ACC112 (cell line): Measurements from ENCODE around the gene GSPT1.

Experiments used
- H2AFZ ChIP-seq: fragments of 200-600 bp; sonication (generic); one replicate; pipeline ENCODE4 v1.6.0; 2017; ENCODE audit warnings: antibody characterized with exemption, low read length; ENCODE audit not compliant: unreplicated experiment
- H3K27ac ChIP-seq: fragments of 200-600 bp; sonication (generic); 2 replicates; pipeline ENCODE4 v1.5.1; 2014; ENCODE audit warnings: low read depth, mild to moderate bottlenecking, antibody characterized with exemption, low read length, moderate library complexity
- H3K27me3 ChIP-seq: fragments of 200-600 bp; sonication (generic); 2 replicates; pipeline ENCODE4 v1.6.1; 2014; ENCODE audit warnings: mild to moderate bottlenecking, antibody characterized with exemption, low read length, moderate library complexity, mixed read lengths; ENCODE audit not compliant: insufficient read depth
- H3K36me3 ChIP-seq: fragments of 200-600 bp; sonication (generic); 2 replicates; pipeline ENCODE4 v1.6.1; 2016; ENCODE audit warnings: mild to moderate bottlenecking, antibody characterized with exemption, low read length, moderate library complexity, mixed read lengths; ENCODE audit not compliant: insufficient read depth
- H3K4me1 ChIP-seq: fragments of 200-600 bp; sonication (generic); one replicate; pipeline ENCODE4 v1.6.1; 2016; ENCODE audit warnings: low read length, mixed read lengths; ENCODE audit not compliant: insufficient read depth, unreplicated experiment, control insufficient read depth
- H3K4me3 ChIP-seq: fragments of 200-600 bp; sonication (generic); 2 replicates; pipeline ENCODE4 v1.5.1; 2014; ENCODE audit warnings: mild to moderate bottlenecking, low read depth, low read length
- H3K79me2 ChIP-seq: fragments of 200-600 bp; sonication (generic); one replicate; pipeline ENCODE4 v1.6.0; 2016; ENCODE audit warnings: low read length; ENCODE audit not compliant: control insufficient read depth, unreplicated experiment, insufficient read depth

GSPT1 gene

DNA sequence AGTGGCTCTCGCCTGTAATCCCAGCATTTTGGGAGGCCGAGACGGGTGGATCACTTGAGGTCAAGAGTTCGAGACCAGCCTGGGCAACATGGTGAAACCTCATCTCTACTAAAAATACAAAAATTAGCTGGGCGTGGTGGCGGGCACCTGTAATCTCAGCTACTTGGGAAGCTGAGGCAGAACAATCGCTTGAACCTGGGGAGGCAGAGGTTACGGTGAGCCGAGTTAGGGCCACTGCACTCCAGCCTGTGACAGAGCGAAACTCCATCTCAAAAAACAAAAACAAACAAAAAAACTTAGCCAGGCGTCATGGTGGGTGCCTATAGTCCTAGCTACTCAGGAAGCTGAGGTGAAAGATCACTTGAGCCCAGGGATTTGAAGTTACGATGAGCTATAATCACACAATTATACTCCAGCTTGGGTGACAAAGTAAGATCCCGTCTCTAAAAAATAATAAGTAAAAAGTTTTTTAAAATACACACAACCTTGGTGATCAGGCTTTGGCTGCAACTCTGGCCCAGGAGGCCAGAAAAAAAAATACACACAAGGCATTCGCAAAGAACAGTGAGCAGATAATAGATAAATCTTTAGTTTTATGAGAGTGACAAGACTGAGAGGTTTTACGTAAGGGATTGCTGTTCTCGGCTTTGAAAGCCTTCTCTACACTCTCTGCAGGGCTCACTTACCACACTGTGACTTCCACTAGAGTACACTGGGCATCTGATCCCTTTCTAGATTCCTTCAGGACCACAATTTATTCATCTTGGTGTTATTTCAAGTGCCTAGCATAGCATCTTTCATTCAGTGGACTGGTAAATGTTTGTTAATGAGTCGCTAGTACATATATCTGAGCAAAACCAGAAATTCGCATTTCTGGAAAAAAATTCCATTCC lies 5.9 kb downstream of the GSPT1 start:
- no peaks in the 10 kb centered on the region for H3K27me3 ChIP-seq
- peaks cover 35% of the 10 kb centered on the region for H3K4me1 ChIP-seq
- H3K27ac ChIP-seq = no peak overlapping the region
- H3K4me3 ChIP-seq = no peak overlapping the region
- H2AFZ ChIP-seq = no peak overlapping the region
- H3K79me2 ChIP-seq = peaks cover 97% of the 10 kb centered on the region
- no peaks in the 10 kb centered on the region for H3K36me3 ChIP-seq

DNA sequence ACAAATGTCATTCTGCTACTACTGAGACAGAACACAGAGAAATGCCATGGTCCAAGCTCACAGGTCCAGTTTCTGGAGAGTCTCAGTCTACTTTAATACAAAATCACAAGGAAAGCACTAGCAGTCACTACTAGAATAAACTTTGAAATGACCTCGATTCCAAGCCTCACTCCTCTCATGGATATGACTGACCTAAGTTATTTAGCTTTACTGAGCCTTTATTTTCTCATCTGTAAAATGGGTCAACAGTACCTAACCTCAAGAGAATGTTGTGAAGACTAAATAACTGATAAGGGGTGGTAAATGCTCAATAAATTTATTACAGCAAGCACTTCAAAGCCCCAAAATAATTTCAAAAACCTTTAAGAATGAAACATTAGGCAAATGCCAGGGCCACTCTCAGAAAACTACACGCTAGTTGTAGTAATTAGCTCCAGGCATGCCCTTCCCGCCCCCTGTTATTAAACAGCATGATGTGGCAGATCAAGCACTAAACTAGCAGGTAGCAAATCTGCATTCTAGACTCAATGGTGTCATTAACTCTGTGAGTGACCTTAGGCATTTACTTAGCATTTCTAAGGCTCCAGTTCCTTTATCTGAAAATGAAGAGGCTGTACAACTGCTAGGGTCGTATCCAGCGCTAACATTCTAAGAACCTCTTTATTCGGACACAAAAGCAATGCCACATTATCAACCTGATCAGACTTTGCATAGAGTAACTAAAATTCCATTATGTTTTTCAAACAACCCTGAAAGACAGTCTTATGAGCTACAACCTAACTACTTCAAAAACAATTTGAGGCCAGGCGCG lies 8.4 kb downstream of the GSPT1 start:
- Histone ChIP-seq H3K4me1 (peaks cover 19% of the 10 kb centered on the region), H3K27me3 (no peaks in the 10 kb centered on the region), H3K79me2 (peaks cover 95% of the 10 kb centered on the region), H2AFZ (no peak overlapping the region), H3K36me3 (peaks cover 7% of the 10 kb centered on the region), H3K27ac (no peak overlapping the region), H3K4me3 (no peak overlapping the region)

DNA sequence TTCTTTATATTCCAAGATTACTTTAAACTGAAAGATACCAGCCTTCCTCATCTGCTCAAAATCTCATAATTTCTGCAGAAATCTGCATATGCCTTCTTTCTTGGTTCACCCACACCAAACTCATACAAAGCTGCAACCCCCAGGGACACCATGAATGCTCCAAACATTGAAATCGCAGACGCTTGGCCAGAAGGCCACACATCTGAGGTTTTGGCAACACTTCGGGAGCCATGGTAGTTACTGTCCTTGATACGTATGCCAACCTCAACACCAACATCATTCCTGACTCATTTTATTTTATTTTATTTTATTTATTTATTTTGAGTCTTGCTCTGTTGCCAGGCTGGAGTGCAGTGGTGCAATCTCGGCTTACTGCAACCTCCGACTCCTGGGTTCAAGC lies 11.8 kb downstream of the GSPT1 start:
- H3K27ac ChIP-seq = no peak overlapping the region
- H3K79me2 ChIP-seq = peaks cover 90% of the 10 kb centered on the region
- H3K36me3 ChIP-seq = peaks cover 7% of the 10 kb centered on the region
- no peak overlapping the region for H3K4me3 ChIP-seq
- no peaks in the 10 kb centered on the region for H3K27me3 ChIP-seq
- H3K4me1 ChIP-seq = no peaks in the 10 kb centered on the region
- no peak overlapping the region for H2AFZ ChIP-seq

DNA sequence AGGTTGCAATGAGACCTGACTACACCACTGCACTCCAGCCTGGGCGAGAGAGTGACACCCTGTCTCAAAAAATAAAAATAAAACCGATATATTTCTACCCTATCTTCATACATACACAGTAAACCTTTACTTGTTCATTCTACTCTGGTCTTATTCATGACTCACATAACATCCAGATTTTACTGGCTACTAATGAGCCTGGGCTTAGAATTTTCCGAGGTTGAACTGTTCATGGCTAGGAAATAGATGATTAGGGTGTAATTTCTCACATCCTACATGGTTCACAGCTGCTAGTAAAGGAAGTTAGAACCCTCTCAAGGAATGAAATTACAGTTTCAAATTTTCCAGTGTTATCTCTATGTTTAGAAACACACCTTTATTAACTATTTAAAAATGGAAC lies 14.7 kb downstream of the GSPT1 start:
- H3K4me3 ChIP-seq = no peak overlapping the region
- peaks cover 91% of the 10 kb centered on the region for H3K79me2 ChIP-seq
- no peak overlapping the region for H2AFZ ChIP-seq
- H3K36me3 ChIP-seq = peaks cover 10% of the 10 kb centered on the region
- no peak overlapping the region for H3K27ac ChIP-seq
- peaks cover 21% of the 10 kb centered on the region for H3K4me1 ChIP-seq
- H3K27me3 ChIP-seq = no peaks in the 10 kb centered on the region

DNA sequence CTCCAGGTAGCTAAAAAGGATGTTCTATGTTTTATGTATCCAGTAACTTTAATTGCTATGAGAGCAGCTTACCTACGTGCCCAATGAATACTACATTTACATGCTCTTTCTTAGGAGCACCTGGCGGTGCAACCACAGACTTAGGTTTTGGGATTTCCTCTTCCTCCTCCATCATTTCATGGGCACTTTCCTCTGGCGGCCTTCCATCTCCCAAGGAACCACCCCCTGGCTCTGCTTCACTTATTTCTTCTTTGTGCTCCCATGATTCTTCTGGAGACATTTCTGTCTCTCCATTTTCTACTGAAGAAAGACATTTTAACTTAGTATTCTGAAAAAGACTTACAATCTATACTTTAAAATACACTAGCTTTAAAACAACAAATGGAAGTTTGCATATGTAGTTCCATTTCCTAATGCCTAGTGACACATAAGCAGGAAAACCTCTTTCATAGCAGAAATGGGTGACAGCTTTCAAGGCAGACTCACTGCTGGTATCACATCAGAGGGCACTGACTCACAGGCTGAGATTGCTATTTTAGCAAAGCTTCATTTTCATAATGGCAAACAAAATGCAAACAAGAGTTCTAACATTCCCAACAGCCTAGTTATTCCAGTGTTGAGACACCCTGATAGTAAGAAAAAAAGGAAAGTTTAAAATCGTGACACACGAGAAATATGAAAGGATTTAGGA lies 19.1 kb downstream of the GSPT1 start:
- H3K36me3 ChIP-seq = peaks cover 16% of the 10 kb centered on the region
- H3K4me1 ChIP-seq = peaks cover 22% of the 10 kb centered on the region
- peak overlapping the region; percentile 59 for H3K27ac ChIP-seq
- H3K4me3 ChIP-seq = no peak overlapping the region
- no peaks in the 10 kb centered on the region for H3K27me3 ChIP-seq
- H2AFZ ChIP-seq = no peak overlapping the region
- H3K79me2 ChIP-seq = peaks cover 86% of the 10 kb centered on the region

DNA sequence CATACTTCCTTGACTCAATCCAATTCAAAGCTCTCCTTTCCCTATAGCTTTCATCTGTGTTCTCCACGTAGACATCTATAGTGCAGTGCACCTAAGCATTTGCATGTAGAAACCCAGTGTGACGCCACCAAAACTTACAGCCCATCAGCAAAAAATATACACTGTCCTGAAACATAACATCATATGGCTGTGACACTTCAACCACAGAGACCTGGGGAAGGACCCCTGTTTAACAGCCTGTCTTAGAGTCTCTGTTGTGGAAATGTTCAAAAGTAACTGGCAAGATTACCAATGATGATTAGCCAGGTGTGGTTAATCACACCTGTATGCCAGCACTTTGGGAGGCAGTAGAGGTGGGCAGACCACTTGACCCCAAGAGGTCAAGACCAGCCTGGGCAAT lies 22.2 kb downstream of the GSPT1 start:
- Histone ChIP-seq H3K27me3 (no peaks in the 10 kb centered on the region), H3K4me1 (peaks cover 22% of the 10 kb centered on the region), H2AFZ (no peak overlapping the region), H3K36me3 (peaks cover 25% of the 10 kb centered on the region), H3K79me2 (peaks cover 57% of the 10 kb centered on the region), H3K4me3 (no peak overlapping the region), H3K27ac (no peak overlapping the region)

DNA sequence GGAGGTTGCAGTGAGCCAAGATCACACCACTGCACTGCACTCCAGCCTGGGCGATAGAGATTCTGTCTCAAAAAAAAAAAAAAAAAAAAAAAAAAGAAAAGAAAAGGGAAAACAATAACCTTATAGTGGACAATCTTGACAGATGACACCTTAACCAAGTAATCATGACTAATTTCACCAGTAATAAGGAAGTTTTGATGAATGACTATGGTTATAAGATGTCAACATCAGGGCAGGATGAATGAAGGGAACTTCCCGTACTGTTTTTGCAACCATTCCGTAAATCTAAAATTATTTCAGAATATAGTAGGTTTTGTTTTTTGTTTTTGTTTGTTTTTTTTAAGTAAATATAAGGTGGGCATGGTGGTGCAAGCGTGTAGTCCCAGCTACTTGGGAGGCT lies 23.0 kb downstream of the GSPT1 start:
- Histone ChIP-seq H3K27me3 (no peaks in the 10 kb centered on the region), H3K27ac (no peak overlapping the region), H3K4me3 (no peak overlapping the region), H3K36me3 (peaks cover 25% of the 10 kb centered on the region), H2AFZ (no peak overlapping the region), H3K4me1 (peaks cover 18% of the 10 kb centered on the region), H3K79me2 (peaks cover 49% of the 10 kb centered on the region)

DNA sequence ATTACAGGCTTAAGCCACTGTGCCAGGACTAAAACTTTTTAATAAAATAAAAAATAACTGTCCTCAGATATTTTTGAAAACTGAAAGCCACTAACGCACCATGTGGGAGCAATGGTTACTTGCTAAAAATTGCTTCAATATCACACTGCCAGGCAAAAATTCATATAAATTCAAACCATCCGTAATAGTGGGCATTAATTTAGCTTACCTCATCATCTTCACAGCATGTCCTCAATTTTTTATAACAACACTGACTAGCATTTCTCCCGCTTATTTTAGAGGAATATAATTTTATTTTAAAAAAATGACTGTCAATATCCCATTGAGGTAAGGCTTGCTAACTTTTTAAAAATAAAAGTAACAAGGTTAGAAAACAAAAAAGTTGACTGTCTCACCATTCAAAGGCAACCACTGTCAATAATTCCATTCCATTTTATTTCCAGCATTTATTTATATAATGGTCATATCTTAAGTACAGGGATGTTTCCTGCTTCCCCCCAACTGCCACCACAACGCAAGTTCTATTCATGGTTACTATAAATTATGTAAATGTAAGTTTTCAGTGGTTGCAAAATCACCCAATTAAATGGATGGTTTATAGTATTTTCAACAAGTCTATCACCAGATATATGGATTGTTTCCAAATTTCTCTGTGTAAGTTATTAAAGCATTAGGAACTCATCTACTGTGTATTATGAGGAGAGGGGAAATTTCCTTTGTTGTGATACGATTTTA lies 25.4 kb downstream of the GSPT1 start:
- Histone ChIP-seq H3K79me2 (peaks cover 31% of the 10 kb centered on the region), H2AFZ (no peak overlapping the region), H3K36me3 (peaks cover 27% of the 10 kb centered on the region), H3K27ac (no peak overlapping the region), H3K27me3 (no peaks in the 10 kb centered on the region), H3K4me1 (no peaks in the 10 kb centered on the region), H3K4me3 (no peak overlapping the region)

DNA sequence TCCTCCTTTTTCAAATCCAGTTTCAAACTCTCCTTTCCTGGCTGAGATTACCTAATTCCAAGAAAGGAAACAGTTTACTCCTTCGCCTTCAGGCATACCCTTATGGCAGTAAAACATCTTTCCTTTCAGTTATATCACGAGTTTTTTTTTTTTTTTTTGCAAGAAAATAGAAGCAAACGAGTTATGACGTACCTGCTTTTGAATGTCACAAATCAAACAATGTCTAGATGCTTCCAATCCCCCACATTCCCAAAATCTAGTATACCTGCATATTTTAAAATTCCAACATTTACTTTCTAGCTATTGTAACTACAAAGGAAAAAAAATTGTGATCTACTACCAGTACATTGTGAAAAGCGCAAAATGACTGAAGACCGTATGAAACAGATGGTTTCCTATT lies 28.9 kb downstream of the GSPT1 start:
- H3K4me1 ChIP-seq = no peaks in the 10 kb centered on the region
- H3K27ac ChIP-seq = no peak overlapping the region
- no peak overlapping the region for H3K4me3 ChIP-seq
- peaks cover 33% of the 10 kb centered on the region for H3K36me3 ChIP-seq
- H3K27me3 ChIP-seq = no peaks in the 10 kb centered on the region
- peaks cover 5% of the 10 kb centered on the region for H3K79me2 ChIP-seq
- no peak overlapping the region for H2AFZ ChIP-seq

- Histone ChIP-seq H3K27me3 (no peaks in the 10 kb centered on the region), H2AFZ (no peak overlapping the region), H3K27ac (no peak overlapping the region), H3K79me2 (peaks cover 11% of the 10 kb centered on the region), H3K36me3 (peaks cover 42% of the 10 kb centered on the region), H3K4me3 (no peak overlapping the region), H3K4me1 (no peaks in the 10 kb centered on the region)
Observed at GRCh38 chr16:11884035-11884434, 31.7 kb downstream of the GSPT1 start.
